Neutrophil (primary cell): Measurements from ENCODE around the gene ANKRD49.

Experiments used
- H3K27ac ChIP-seq: fragments of 200-600 bp; sonication (generic); 2 replicates; pipeline ENCODE4 v1.5.1; 2016; ENCODE audit warnings: mild to moderate bottlenecking, moderate library complexity
- H3K27me3 ChIP-seq: fragments of 200-600 bp; sonication (generic); 2 replicates; pipeline ENCODE4 v1.6.0; 2016; ENCODE audit warnings: mild to moderate bottlenecking
- H3K36me3 ChIP-seq: fragments of 200-600 bp; sonication (generic); 2 replicates; pipeline ENCODE4 v1.5.1; 2017
- H3K4me1 ChIP-seq, 2 experiments: fragments of 200-600 bp in 1 of 2; sonication (generic) in 1 of 2; 1 replicate in 1 of 2; 2 replicates in 1 of 2; pipeline versions ENCODE4 v1.5.1 to v1.6.1; 2013 to 2016; ENCODE audit warnings: low read depth in 1 of 2, low read length in 1 of 2, mild to moderate bottlenecking in 1 of 2, moderate library complexity in 1 of 2; ENCODE audit not compliant: control insufficient read depth in 1 of 2, insufficient read depth in 1 of 2
- H3K4me3 ChIP-seq, 2 experiments: fragments of 200-600 bp in 1 of 2; sonication (generic) in 1 of 2; 1 replicate in 1 of 2; 2 replicates in 1 of 2; pipeline ENCODE4 v1.5.1; 2013 to 2016; ENCODE audit warnings: low read depth in 1 of 2, low read length in 1 of 2, mild to moderate bottlenecking in 1 of 2, moderate library complexity in 1 of 2
- H3K9me3 ChIP-seq: fragments of 200-600 bp; sonication (generic); 2 replicates; pipeline ENCODE4 v1.5.1; 2016
- TF ChIP-seq, protein P1 (sequence below): fragments of 200-600 bp; sonication (generic); IDR thresholded peaks from 2 replicates; pipeline ENCODE4 v1.5.1; 2016; ENCODE audit warnings: antibody characterized with exemption

Gene ANKRD49

DNA sequence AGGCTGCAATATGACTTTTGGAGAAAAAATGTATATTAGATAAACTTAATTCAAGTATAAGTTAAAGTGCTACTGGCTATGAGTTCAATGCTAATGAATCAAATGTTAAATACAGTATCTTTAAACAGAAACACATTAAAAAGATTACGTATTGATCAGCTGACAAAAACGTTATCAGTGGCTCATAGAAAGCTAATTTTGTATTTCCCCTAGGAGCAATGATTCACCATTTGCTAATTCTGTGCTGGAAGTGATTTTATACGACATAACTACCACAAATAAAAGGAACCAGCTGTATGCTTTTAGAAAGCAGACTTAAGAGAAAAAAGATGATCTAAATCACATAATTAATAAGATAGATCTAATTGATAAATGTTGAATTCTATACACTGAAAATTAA lies 43.7 kb upstream of the ANKRD49 start:
- no peaks in the 10 kb centered on the region for H3K4me1 ChIP-seq
- peaks cover 27% of the 10 kb centered on the region for H3K36me3 ChIP-seq
- no peaks in the 10 kb centered on the region for H3K9me3 ChIP-seq
- H3K27me3 ChIP-seq: no peaks in the 10 kb centered on the region
- H3K4me3 ChIP-seq: no peak overlapping the region
- TF ChIP-seq, protein P1, sequence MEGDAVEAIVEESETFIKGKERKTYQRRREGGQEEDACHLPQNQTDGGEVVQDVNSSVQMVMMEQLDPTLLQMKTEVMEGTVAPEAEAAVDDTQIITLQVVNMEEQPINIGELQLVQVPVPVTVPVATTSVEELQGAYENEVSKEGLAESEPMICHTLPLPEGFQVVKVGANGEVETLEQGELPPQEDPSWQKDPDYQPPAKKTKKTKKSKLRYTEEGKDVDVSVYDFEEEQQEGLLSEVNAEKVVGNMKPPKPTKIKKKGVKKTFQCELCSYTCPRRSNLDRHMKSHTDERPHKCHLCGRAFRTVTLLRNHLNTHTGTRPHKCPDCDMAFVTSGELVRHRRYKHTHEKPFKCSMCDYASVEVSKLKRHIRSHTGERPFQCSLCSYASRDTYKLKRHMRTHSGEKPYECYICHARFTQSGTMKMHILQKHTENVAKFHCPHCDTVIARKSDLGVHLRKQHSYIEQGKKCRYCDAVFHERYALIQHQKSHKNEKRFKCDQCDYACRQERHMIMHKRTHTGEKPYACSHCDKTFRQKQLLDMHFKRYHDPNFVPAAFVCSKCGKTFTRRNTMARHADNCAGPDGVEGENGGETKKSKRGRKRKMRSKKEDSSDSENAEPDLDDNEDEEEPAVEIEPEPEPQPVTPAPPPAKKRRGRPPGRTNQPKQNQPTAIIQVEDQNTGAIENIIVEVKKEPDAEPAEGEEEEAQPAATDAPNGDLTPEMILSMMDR: no peak
- H3K27ac ChIP-seq: no peak overlapping the region

DNA sequence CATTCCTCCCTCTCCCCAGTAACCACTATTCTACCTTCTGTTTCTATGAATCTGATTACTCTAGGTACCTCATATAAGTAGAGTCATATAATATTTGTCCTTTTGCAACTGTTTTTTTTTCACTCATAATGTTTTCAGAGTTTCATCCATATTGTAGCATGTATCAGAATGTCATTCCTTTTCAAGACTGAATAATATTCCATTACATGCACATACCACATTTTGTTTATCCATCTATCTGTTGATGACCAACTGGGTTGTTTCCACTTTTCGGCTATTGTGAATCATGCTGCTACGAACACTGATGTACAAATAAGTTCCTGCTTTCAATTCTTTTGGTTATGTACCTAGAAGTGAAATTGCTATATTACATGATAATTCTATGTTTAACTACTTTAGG lies 40.8 kb upstream of the ANKRD49 start:
- TF ChIP-seq, protein P1: no peak
- Histone ChIP-seq H3K27me3 (no peaks in the 10 kb centered on the region), H3K4me1 (no peaks in the 10 kb centered on the region), H3K9me3 (no peaks in the 10 kb centered on the region), H3K4me3 (no peak overlapping the region), H3K27ac (no peak overlapping the region), H3K36me3 (peaks cover 11% of the 10 kb centered on the region)

DNA sequence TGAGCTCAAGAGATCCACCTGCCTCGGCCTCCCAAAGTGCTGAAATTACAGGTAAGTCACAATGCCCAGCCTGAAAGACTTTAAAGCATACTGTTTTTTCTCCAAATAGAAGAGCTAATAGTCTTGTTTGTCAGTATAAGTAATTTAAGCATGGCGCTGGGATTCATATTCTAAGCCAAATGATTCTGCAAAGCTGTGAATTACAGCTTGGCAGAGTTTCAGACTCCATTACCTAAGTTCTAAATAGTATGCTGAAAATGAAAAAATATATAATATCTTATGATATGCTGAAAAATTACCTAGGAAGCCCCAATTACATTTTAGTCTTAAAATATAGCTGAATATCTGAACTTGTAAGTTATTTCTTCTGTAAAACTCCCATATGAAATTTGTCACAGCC lies 39.5 kb upstream of the ANKRD49 start:
- TF ChIP-seq, protein P1: no peak
- no peak overlapping the region for H3K27ac ChIP-seq
- peaks cover 14% of the 10 kb centered on the region for H3K36me3 ChIP-seq
- H3K9me3 ChIP-seq: no peaks in the 10 kb centered on the region
- H3K4me1 ChIP-seq: no peaks in the 10 kb centered on the region
- H3K27me3 ChIP-seq: no peaks in the 10 kb centered on the region
- no peak overlapping the region for H3K4me3 ChIP-seq

DNA sequence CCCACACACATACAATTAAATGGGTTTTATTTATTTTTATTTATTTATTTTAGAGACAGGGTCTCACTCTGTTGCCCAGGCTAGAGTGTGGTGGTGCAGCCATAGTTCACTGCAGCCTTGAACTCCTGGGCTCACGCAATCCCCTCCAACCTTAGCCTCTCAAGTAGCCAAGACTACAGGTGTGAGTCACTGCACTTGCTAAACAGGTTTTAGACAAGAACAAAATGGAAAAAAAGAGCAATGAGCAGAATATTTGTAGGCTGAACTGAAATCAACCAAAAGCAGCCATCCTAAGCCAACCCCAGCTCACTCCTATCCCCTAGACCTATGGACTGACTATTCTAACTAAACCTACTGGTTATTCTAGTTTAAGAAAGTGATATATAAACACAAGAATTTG lies 37.9 kb upstream of the ANKRD49 start:
- H3K9me3 ChIP-seq: no peaks in the 10 kb centered on the region
- H3K4me3 ChIP-seq: no peak overlapping the region
- no peaks in the 10 kb centered on the region for H3K27me3 ChIP-seq
- H3K36me3 ChIP-seq: peaks cover 25% of the 10 kb centered on the region
- no peaks in the 10 kb centered on the region for H3K4me1 ChIP-seq
- TF ChIP-seq, protein P1: no peak
- H3K27ac ChIP-seq: no peak overlapping the region

DNA sequence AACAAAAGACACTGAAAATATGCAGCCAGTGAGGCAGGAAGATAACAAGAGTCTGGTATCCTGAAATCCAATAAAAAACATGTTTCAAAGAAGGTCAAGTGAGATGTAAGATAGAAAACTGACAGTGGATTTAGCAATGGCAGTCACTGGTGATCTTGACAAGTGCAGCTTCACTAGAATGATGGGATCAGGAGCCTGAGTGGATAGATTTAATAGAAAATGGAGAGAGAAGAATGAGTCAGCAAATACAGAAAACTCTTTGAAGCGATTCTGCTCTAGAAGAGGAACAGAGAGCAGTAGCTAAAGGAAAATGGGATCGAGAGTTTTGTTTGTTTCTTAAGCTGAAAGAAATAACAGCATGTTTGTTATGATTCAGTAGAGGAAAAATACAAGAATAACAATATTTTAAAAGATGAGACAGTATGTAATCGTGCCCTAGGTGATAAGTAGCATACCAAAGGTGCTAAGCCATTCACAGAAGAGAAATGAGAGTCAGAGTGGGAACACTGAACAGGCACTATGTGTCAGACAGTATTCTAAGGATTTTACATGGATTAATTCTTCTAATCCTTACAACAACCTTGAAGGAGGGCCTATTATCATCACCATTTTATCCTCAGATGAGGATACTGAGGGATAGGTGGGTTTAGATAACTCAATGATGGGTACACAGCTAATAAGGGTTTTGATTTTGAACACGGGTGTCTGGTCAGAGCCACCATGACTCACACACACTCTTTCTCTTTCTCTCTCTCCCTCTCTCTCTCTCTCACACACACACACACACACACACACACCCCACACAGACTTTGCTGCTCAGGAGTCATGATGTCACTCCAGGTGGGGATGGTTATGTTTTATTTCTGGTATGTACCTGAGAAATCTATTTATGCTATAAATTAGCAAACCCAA lies 36.4 kb upstream of the ANKRD49 start:
- Histone ChIP-seq H3K4me3 (no peak overlapping the region), H3K4me1 (no peaks in the 10 kb centered on the region), H3K9me3 (no peaks in the 10 kb centered on the region), H3K27ac (no peak overlapping the region), H3K27me3 (no peaks in the 10 kb centered on the region), H3K36me3 (peaks cover 34% of the 10 kb centered on the region)
- TF ChIP-seq, protein P1: no peak
